Ascending aorta (tissue), 2 donors: Measurements from ENCODE around the gene RAB3IP. TPM values are rescaled to one million over a fixed set of nuclear protein-coding genes. Genes with fewer than 3 reads are reported as not detected.

Experiments
- DNase-seq, 2 donors: peaks; one replicate each; pipeline ENCODE4 v3.0.0-alpha.2; 2019; ENCODE audit warnings: low spot score in 2 of 2
- H3K27ac ChIP-seq, 2 donors: fragments of 200-600 bp; sonication (generic); one replicate each; pipeline ENCODE4 v1.5.1; 2016 to 2017; ENCODE audit warnings: mild to moderate bottlenecking in 1 of 2
- H3K27me3 ChIP-seq: fragments of 200-600 bp; sonication (generic); one replicate; pipeline ENCODE4 v1.5.1; 2017
- H3K36me3 ChIP-seq, 2 donors: fragments of 200-600 bp; sonication (generic); one replicate each; pipeline ENCODE4 v1.5.1; 2016
- H3K4me1 ChIP-seq, 2 donors: fragments of 200-600 bp; sonication (generic); one replicate each; pipeline ENCODE4 v1.5.1; 2016 to 2017; ENCODE audit warnings: mild to moderate bottlenecking in 1 of 2
- H3K4me3 ChIP-seq, 2 donors: fragments of 200-600 bp; sonication (generic); one replicate each; pipeline ENCODE4 v1.5.1; 2016 to 2017; ENCODE audit warnings: mild to moderate bottlenecking in 1 of 2
- H3K9me3 ChIP-seq, 2 donors: fragments of 200-600 bp; sonication (generic); one replicate each; pipeline ENCODE4 v1.5.1; 2016
- CTCF ChIP-seq, 3 experiments: fragments of 200-600 bp in 2 of 3; fragments of 450-650 bp in 1 of 3; sonication (generic) in 2 of 3; IDR thresholded peaks; one replicate each; pipeline ENCODE4 v1.5.1; 2016 to 2019; ENCODE audit warnings: antibody characterized with exemption in 3 of 3, mild to moderate bottlenecking in 1 of 3, moderate library complexity in 1 of 3
- intact Hi-C: fragments of 100-400 bp; cut with DNase I; formaldehyde crosslinking; loops from one replicate; pipeline ENCODE4 v1.15.1; 2023
- total RNA-seq: library from RNA; depleted of rRNA; stranded (reverse); fragments of >200 nt; gene quantifications from one replicate; pipeline ENCODE4 v1.1.0, GENCODE V29; 2016

The RAB3IP gene
- total RNA-seq, 1 donor from 2014 or later, result 17.2 TPM

DNA sequence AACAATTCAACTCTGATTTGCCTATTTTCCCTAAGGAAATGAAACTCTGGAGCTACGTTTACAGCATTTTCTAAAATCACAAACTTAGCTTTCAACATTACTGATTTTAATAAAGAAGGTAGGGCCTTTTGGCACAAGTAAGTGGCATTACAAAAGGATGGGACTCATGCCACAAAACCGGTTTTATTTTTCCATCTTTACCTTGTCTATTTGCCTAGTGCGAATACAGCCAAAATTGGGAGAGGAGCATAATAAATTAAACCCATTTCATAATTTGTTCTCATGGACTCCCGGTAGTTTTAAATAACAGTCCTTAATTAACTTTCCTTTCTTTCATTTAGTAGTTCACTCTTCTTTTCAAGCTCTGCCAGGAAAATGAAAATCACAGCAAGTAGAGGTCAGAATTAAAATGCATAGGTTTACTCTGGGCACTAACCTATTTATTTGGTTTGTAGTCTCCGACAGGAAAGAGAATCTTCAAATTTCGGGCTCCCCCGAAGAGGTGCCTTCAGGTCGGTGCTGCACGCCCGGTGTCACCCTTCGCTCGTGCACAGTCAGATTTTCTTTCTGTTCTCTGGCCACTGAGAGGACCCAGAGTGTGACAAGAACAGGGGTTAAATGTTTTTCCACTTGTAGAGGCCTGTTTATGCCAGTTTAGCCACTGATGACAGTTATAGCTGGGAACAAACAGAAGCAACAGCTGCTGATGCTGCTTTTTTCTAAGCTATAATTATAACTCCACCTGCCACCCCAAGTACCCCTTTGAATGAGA, 39.7 kb upstream of the RAB3IP start, which contains the start of gene BEST3:
Gene BEST3, minus strand, starts transcription at position 535 of the 772 bp plus-strand sequence. CDS start 1,505 bp downstream, outside the sequence.
- intact Hi-C loops, result no loop called here
- DNase-seq, result no peak
- Histone ChIP-seq H3K4me1 (no peaks in the 10 kb centered on the region), H3K36me3 (no peaks in the 10 kb centered on the region), H3K4me3 (no peak within 1 kb of the TSS), H3K9me3 (no peaks in the 10 kb centered on the region), H3K27me3 (no peaks in the 10 kb centered on the region), H3K27ac (no peak within 1 kb of the TSS)
- TF ChIP-seq CTCF (IDR thresholded peaks at IDR 0.05), result no peak

GRCh38 chr12:69701826-69702225, 36.8 kb upstream of the RAB3IP start:
- H3K9me3 ChIP-seq, result no peaks in the 10 kb centered on the region
- no peak for TF ChIP-seq CTCF (IDR thresholded peaks at IDR 0.05)
- H3K36me3 ChIP-seq, result no peaks in the 10 kb centered on the region
- no peak for DNase-seq
- H3K27ac ChIP-seq, result no peak overlapping the region
- H3K4me1 ChIP-seq, result no peaks in the 10 kb centered on the region
- intact Hi-C loops, result no loop called here
- no peak overlapping the region for H3K4me3 ChIP-seq
- H3K27me3 ChIP-seq, result no peaks in the 10 kb centered on the region

DNA sequence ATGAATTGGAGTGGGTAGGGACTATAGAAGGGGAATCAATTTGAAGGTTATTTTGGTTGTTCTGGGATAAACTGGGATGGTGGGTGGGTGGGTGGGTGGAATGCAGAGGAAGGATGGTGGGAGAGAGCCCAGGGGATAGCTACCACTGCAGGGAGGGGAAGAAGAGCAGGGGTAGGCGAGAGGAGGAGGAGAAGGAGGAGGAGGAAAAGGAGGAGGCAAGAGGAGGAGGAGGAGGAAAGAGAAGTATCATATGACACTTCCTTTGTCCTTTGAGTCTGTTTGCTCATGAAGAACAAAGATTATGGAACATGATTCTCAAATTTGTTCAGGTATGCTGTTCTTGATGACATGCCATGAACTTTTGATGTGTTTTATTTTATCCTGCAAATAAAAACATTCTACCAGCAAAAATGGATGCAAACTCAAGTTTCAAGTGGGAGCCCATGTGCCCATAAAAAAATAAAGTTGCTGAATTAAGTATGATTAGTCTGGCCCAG, 35.5 kb upstream of the RAB3IP start:
- no peaks in the 10 kb centered on the region for H3K36me3 ChIP-seq

DNA sequence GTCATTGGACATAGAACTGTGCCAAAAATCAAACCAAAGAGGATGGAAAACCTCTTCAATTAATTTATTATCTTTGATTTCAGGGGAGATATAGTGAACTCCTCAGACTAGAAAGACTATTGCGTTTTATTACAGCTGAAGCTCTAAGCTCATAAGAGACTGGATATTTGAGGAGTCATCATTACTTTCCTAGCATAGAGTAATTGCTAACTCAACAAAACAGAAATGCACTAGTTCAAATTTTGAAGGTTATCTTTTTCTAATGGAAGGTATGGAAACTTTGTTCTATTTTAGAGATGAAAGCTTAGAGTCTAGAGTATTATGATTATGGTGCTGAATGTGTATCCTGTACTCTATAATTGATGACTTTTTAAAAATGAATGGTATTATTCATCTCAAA, 34.3 kb upstream of the RAB3IP start:
- no peak for TF ChIP-seq CTCF (IDR thresholded peaks at IDR 0.05)
- intact Hi-C loops, result no loop called here
- DNase-seq, result no peak
- Histone ChIP-seq H3K27ac (no peak overlapping the region), H3K36me3 (no peaks in the 10 kb centered on the region), H3K9me3 (no peaks in the 10 kb centered on the region), H3K4me3 (no peak overlapping the region), H3K27me3 (no peaks in the 10 kb centered on the region), H3K4me1 (no peaks in the 10 kb centered on the region)

More for the DNA sequence above, 35.5 kb upstream of the RAB3IP start:
- no peak overlapping the region for H3K27ac ChIP-seq
- H3K4me3 ChIP-seq, result no peak overlapping the region
- DNase-seq, result no peak
- intact Hi-C loops, result no loop called here
- no peak for TF ChIP-seq CTCF (IDR thresholded peaks at IDR 0.05)
- no peaks in the 10 kb centered on the region for H3K9me3 ChIP-seq
- H3K4me1 ChIP-seq, result no peaks in the 10 kb centered on the region
- H3K27me3 ChIP-seq, result no peaks in the 10 kb centered on the region

DNA sequence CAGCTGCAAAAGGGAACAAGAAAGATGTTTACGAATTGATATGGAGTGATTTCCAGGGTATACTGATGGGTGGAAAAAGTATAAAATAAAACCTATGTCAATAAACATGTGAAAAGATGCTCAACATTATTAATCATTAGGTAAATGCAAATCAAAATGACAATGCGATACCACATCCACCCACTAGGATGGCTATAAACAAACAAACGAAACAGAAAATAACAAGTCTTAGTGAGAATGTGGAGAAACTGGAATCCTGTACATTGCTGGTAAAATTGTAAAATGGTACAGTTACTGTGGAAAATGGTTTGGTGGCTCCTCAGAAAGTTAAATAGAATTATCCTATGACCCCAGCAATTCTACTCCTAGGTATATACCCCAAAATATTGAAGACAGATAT, 30.0 kb upstream of the RAB3IP start:
- H3K9me3 ChIP-seq, result no peaks in the 10 kb centered on the region
- intact Hi-C loops, result no loop called here
- TF ChIP-seq CTCF (IDR thresholded peaks at IDR 0.05), result no peak
- no peaks in the 10 kb centered on the region for H3K4me1 ChIP-seq
- H3K36me3 ChIP-seq, result no peaks in the 10 kb centered on the region
- H3K27ac ChIP-seq, result no peak overlapping the region
- no peak overlapping the region for H3K4me3 ChIP-seq
- no peak for DNase-seq
- H3K27me3 ChIP-seq, result no peaks in the 10 kb centered on the region
